Measurements from ENCODE around the gene KIRREL3.
"Not testable (repeated sequence)": the region's sequence is repeated elsewhere in the genome, so short reads cannot be mapped to it uniquely, and the experiment has no call there.

DNA sequence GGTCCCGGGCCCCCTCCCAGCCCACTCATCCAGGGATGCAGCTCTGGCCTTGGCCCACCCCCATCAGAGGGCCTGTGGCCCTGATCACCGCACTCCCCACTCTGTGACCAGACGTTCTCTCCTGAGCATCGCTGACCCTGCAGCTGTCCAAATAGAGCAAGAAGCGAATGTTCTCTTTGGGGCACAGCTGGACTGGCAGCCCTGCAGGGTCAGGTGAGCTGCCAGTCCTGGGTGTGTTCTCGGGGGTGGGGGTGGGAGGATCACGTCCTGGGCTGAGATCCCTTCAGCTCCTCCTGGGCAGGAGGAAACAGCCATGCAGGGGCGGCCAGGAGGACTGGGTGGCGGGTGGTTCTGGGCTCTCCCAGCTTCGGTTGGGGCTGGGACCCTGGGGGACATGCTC is 618.6 kb downstream of the KIRREL3 start:
- TF ChIP-seq, protein P1, sequence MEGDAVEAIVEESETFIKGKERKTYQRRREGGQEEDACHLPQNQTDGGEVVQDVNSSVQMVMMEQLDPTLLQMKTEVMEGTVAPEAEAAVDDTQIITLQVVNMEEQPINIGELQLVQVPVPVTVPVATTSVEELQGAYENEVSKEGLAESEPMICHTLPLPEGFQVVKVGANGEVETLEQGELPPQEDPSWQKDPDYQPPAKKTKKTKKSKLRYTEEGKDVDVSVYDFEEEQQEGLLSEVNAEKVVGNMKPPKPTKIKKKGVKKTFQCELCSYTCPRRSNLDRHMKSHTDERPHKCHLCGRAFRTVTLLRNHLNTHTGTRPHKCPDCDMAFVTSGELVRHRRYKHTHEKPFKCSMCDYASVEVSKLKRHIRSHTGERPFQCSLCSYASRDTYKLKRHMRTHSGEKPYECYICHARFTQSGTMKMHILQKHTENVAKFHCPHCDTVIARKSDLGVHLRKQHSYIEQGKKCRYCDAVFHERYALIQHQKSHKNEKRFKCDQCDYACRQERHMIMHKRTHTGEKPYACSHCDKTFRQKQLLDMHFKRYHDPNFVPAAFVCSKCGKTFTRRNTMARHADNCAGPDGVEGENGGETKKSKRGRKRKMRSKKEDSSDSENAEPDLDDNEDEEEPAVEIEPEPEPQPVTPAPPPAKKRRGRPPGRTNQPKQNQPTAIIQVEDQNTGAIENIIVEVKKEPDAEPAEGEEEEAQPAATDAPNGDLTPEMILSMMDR (IDR thresholded peaks at IDR 0.05; ENCODE audit: insufficient read depth, low read length, poor library complexity, severe bottlenecking) = not testable (repeated sequence)
- not testable (repeated sequence) for TF ChIP-seq EZH2phosphoT487 (conservative IDR thresholded peaks at IDR 0.05; ENCODE audit: low read length)

All from SU-DHL-6 (cell line).